NCI-H2029 (cell line): ENCODE results near the gene FGF1.

ENCODE experiments used
- DNase-seq: peaks from one replicate; lab custom pipeline; 2025; lab: John Stamatoyannopoulos, UW

The FGF1 gene

GRCh38 chr5:142578161-142578830, 107.6 kb downstream of the FGF1 start:
- DNase-seq: no peak

GRCh38 chr5:142576804-142577203, 109.1 kb downstream of the FGF1 start:
- no peak for DNase-seq

GRCh38 chr5:142576303-142576702, 109.6 kb downstream of the FGF1 start:
- DNase-seq: no peak

- no peak for DNase-seq
These were observed 113.9 kb downstream of the FGF1 start for GRCh38 chr5:142572006-142572405.

- no peak for DNase-seq
These were observed 114.5 kb downstream of the FGF1 start for GRCh38 chr5:142571371-142571770.

GRCh38 chr5:142569905-142570304, 116.0 kb downstream of the FGF1 start:
- no peak for DNase-seq

GRCh38 chr5:142568996-142569335, 116.9 kb downstream of the FGF1 start:
- DNase-seq: no peak

GRCh38 chr5:142568283-142568995, 117.5 kb downstream of the FGF1 start:
- no peak for DNase-seq

GRCh38 chr5:142561486-142562097, 124.3 kb downstream of the FGF1 start:
- no peak for DNase-seq

GRCh38 chr5:142561029-142561428, 124.9 kb downstream of the FGF1 start:
- DNase-seq: no peak

GRCh38 chr5:142552107-142552506, 133.8 kb downstream of the FGF1 start:
- no peak for DNase-seq

- DNase-seq: no peak
These were observed 134.4 kb downstream of the FGF1 start for GRCh38 chr5:142551338-142552067.

- no peak for DNase-seq
These were observed 135.4 kb downstream of the FGF1 start for GRCh38 chr5:142550471-142550870.

GRCh38 chr5:142549834-142550233, 136.1 kb downstream of the FGF1 start:
- DNase-seq: no peak

- DNase-seq: peak; percentile 75
These were observed 137.1 kb downstream of the FGF1 start for GRCh38 chr5:142548739-142549275.

- peak; percentile 7 for DNase-seq
These were observed 138.2 kb downstream of the FGF1 start for GRCh38 chr5:142547445-142548380.

GRCh38 chr5:142545650-142546322, 140.1 kb downstream of the FGF1 start:
- DNase-seq: no peak

GRCh38 chr5:142544946-142545649, 140.8 kb downstream of the FGF1 start:
- no peak for DNase-seq

- no peak for DNase-seq
These were observed 141.7 kb downstream of the FGF1 start for GRCh38 chr5:142544071-142544753.
